Activated naive CD8-positive, alpha-beta T cell (primary cell): ENCODE measurements around the gene FBXO3.
"Not testable (repeated sequence)": the region's sequence is repeated elsewhere in the genome, so short reads cannot be mapped to it uniquely, and the experiment has no call there.

Source experiments
- H3K27ac Mint-ChIP-seq: one replicate; pipeline ENCODE4 v1.8.0; 2021; ENCODE audit warnings: mixed read lengths
- H3K27me3 Mint-ChIP-seq: one replicate; pipeline ENCODE4 v1.8.0; 2021; ENCODE audit warnings: mixed read lengths
- H3K36me3 Mint-ChIP-seq: one replicate; pipeline ENCODE4 v1.8.0; 2021; ENCODE audit warnings: mixed read lengths
- H3K4me1 Mint-ChIP-seq: one replicate; pipeline ENCODE4 v1.8.0; 2021; ENCODE audit warnings: low read depth, mixed read lengths
- H3K4me3 Mint-ChIP-seq: one replicate; pipeline ENCODE4 v1.8.0; 2021; ENCODE audit warnings: mild to moderate bottlenecking, mixed read lengths
- H3K9me3 Mint-ChIP-seq: one replicate; pipeline ENCODE4 v1.8.0; 2021; ENCODE audit warnings: low read depth, mixed read lengths

The FBXO3 gene

DNA sequence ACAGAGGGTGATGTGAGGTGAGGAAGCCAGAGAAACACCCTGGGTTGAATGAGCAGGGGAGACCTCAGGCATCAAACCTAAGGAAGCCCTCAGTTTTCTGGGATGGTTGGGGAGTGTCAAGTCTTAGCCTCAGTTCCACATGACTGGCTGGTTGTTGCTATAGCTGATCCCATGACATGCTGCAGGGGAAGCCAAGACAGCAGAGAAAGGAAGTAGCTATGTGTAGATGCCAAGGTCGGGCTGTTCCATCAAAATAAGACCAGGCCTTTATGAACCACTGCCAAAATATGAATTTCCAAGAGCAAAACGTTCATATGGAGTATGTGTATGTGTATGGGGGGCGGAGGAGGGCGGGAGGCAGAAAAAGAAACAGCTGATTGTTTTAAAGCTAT, 49.7 kb downstream of the FBXO3 start:
- H3K9me3 Mint-ChIP-seq, result no peaks in the 10 kb centered on the region
- H3K36me3 Mint-ChIP-seq, result peaks cover 17% of the 10 kb centered on the region
- H3K27ac Mint-ChIP-seq, result no peak overlapping the region
- H3K4me3 Mint-ChIP-seq, result no peak overlapping the region
- no peaks in the 10 kb centered on the region for H3K27me3 Mint-ChIP-seq
- peaks cover 22% of the 10 kb centered on the region for H3K4me1 Mint-ChIP-seq

DNA sequence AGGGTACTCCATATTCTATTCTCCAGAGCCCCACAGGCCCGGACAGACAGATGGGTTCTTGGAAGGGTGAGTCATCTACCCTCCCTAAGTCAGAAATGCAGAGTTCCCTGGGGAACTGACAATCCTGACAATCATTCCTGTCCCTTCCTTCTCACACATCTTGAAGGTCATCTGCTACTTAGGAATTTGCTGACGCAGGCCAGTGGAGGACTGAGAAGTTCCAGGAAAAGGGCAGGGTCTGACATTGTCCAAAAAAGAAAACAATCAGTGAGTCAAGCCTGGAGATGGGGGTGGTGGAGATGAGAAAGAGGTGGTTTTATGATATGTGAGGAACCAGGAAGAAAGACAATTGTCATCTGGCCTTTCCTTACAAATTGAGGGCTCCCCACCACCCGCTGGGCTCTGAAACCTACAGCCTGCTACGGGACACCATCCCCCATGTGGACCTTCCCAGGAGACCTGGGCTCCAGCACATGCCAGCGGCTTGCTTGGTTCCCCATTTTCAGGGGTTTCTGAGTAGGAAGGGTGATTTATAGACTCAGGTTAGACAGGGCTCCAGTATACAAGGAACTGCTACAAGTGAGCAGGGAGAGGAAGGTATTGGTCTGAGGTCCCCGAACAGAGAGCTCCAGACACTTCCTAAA, 51.0 kb downstream of the FBXO3 start:
- Mint-ChIP-seq H3K4me3 (no peak overlapping the region), H3K9me3 (no peaks in the 10 kb centered on the region), H3K4me1 (peaks cover 19% of the 10 kb centered on the region), H3K36me3 (peaks cover 13% of the 10 kb centered on the region), H3K27ac (no peak overlapping the region), H3K27me3 (no peaks in the 10 kb centered on the region)

DNA sequence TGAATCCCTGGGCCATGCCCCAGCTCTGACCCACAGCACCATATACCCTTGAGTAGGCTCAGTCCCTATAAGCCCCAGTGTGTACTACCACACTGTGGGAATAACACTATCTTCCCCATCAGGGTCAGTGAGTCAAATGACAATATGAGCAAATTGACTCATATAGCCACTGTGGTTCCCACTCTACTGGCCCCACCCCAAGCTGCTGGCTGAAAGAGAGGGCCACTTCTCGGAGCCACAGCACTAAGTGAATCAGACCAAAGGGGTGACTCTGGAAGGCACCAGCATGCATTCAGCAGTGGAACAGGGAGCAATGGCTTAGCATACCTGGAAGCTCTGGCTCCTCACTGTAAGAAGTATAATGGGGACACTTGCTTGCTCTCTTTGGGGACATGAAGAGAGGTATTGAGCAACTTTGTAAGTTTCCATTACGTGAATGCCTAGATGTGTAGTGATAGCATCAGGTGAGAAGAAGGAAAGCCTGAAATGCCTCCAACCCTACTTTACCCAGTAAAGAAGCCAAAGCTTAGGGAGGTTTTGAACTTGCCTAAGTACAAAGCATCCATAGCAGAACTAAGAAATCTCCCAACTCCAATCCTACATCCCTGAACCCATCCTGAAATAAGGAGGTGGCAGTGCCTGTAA, 51.6 kb downstream of the FBXO3 start:
- Mint-ChIP-seq H3K9me3 (no peaks in the 10 kb centered on the region), H3K36me3 (peaks cover 13% of the 10 kb centered on the region), H3K4me3 (no peak overlapping the region), H3K27me3 (no peaks in the 10 kb centered on the region), H3K4me1 (peaks cover 18% of the 10 kb centered on the region), H3K27ac (no peak overlapping the region)

DNA sequence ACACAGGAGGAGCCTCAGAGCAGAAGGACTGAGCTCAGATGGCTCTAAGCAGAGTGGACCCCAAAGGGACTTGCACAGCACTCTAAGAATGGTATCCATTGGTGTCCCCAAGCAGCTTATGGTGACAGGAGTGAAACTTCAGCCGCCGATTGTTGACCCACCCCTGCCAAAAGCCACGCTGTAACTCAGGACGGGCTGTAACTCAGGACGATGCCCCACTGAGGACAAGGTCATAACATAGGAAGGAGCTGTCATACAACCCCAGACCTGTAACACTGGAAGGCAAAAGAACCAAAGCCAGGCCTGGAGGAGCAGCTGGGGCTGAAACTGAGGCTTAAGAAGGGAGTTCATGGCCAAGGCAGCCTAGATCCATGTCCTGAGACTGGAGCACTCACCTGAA, 52.3 kb downstream of the FBXO3 start:
- H3K9me3 Mint-ChIP-seq, result no peaks in the 10 kb centered on the region
- peaks cover 15% of the 10 kb centered on the region for H3K4me1 Mint-ChIP-seq
- H3K36me3 Mint-ChIP-seq, result peaks cover 11% of the 10 kb centered on the region
- no peak overlapping the region for H3K4me3 Mint-ChIP-seq
- H3K27ac Mint-ChIP-seq, result no peak overlapping the region
- H3K27me3 Mint-ChIP-seq, result no peaks in the 10 kb centered on the region

DNA sequence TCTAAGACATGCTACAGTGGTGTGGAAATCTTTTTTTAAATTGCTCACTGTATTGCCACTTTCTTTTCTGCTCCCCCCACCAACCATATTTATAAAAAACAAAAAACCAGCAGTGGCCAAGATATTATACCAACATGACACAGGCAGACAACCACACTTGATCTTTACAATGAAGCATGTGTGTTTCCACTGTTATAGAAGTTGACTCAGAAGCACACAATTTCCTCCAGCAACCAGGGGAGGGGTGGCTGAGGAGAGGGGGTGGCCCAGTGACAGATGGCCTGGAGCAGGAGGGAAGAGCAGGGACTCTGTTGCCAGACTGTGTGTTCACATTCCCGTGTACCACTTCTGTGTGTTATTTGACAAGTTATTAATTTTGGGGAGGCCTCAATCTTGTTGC, 52.9 kb downstream of the FBXO3 start:
- Mint-ChIP-seq H3K27me3 (no peaks in the 10 kb centered on the region), H3K36me3 (peaks cover 11% of the 10 kb centered on the region), H3K9me3 (no peaks in the 10 kb centered on the region), H3K27ac (no peak overlapping the region), H3K4me1 (peaks cover 15% of the 10 kb centered on the region), H3K4me3 (no peak overlapping the region)

DNA sequence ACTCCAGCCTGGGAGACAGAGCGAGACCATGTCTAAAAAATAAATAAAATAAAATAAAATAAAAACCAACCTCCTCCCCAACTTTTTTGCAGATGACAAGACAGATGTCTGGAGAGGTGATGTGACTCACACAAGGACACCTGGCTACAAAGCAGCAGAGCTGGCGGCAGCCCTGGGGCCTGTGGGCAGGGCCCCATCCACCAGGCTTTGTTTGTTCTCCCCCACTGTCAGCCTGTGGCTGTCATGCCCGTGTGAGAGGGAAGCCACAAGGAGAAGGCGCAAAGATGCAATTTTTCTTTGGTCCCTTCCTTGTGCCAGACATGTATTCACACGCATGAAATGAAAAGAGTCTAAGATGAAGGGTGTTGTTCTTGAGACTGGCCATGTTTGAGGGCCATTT, 54.7 kb downstream of the FBXO3 start:
- peaks cover 11% of the 10 kb centered on the region for H3K36me3 Mint-ChIP-seq
- H3K27me3 Mint-ChIP-seq, result no peaks in the 10 kb centered on the region
- H3K27ac Mint-ChIP-seq, result no peak overlapping the region
- H3K4me3 Mint-ChIP-seq, result no peak overlapping the region
- no peaks in the 10 kb centered on the region for H3K9me3 Mint-ChIP-seq
- peaks cover 12% of the 10 kb centered on the region for H3K4me1 Mint-ChIP-seq

DNA sequence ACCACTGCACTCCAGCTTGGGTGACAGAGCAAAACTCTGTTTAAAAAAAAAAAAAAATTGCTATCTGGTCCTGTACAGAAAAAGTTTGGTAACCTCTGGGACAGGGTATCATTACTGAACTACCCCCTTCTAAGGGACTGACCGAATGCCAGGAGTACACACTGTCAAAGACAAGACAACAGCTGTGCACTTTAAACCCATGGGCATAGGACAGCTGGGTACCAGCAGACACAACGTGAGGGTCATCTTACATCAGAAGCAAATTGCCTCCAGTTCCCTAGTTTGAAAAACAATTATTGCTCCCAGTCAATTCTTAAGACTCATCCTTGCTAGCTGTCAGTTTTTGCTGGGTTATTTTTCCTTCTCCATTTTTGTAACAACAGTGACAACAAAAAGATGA, 55.9 kb downstream of the FBXO3 start:
- no peak overlapping the region for H3K27ac Mint-ChIP-seq
- H3K9me3 Mint-ChIP-seq, result no peaks in the 10 kb centered on the region
- H3K36me3 Mint-ChIP-seq, result peaks cover 9% of the 10 kb centered on the region
- H3K27me3 Mint-ChIP-seq, result no peaks in the 10 kb centered on the region
- H3K4me1 Mint-ChIP-seq, result peaks cover 7% of the 10 kb centered on the region
- no peak overlapping the region for H3K4me3 Mint-ChIP-seq

DNA sequence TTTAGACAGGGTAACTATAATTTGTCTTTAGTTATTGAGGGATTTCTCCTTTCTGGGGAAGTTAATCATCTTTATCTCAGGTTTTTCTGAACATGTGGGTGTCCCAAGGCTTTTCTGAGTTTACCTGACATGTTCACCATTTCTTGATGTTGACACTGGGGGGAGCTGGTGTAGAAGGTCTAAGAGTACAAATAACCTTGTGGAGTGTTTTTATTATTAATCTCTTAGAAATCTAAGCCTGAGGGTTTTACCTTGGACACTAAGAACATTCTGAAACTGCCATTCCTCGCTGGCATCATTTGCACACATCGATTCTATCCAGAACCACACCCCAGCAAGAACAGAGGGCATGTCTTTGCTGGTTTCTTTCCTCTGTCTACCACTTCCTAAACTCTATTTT, 58.1 kb downstream of the FBXO3 start:
- Mint-ChIP-seq H3K36me3 (peaks cover 7% of the 10 kb centered on the region), H3K4me1 (no peaks in the 10 kb centered on the region), H3K4me3 (no peak overlapping the region), H3K9me3 (no peaks in the 10 kb centered on the region), H3K27me3 (no peaks in the 10 kb centered on the region), H3K27ac (no peak overlapping the region)

DNA sequence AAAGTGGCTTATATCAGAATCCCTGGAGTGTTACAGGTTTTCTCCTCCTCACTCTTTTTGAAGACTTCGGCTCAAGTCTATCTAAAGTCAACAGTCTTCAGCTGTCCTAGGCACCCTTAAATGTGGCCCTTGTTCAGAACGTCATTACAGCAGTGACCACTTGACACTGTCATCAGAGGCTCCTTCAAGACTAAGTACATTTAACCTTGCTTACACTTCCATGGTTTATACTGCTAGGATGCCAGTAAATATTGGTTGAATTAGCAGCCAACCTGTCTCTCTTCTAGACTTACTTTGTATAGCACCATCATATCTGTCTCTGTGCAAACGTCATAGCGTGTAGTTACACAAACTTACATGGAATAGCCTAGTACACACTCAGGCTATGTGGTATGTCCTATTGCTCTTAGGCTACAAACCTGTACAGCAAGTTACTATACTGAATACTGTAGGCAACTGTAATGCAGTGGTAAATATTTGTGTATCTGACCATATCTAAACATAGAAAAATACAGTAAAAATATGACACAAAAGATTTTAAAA, 60.4 kb downstream of the FBXO3 start:
- no peak overlapping the region for H3K4me3 Mint-ChIP-seq
- peaks cover 4% of the 10 kb centered on the region for H3K36me3 Mint-ChIP-seq
- H3K9me3 Mint-ChIP-seq, result no peaks in the 10 kb centered on the region
- no peaks in the 10 kb centered on the region for H3K4me1 Mint-ChIP-seq
- H3K27me3 Mint-ChIP-seq, result no peaks in the 10 kb centered on the region
- no peak overlapping the region for H3K27ac Mint-ChIP-seq

DNA sequence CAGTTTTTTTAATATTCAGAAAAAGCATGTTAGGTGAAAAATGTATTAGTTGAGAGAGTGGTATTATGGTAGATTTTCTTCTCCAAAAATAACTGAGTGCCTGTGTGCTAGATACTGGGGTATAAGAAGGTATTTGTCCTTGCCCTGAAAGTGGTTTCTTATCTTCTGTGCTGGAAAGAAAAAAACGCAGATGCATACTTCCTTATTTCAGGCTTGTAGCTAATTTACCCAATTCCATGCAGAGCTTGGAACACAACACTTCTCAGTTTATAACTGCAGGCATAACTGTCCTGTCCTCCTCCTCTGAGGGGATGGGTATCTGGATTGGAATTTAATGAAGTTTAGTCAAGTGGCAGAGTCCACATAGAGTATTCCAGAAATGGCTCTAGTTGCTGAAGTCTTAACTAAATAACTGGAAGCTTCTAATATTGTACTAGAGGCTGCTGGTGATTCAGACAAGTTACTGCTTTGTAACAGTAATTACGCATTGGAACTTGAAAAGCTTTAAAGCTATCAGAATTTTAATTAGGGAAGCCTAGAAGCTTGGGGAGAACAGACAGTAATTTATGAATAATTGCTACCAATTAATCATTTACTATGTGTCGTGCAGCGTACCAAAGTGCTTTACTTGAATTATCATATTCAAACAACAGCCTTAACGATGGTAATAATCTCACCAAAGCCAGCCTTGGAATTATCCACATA, 61.0 kb downstream of the FBXO3 start:
- H3K27ac Mint-ChIP-seq, result no peak overlapping the region
- no peaks in the 10 kb centered on the region for H3K27me3 Mint-ChIP-seq
- H3K4me1 Mint-ChIP-seq, result no peaks in the 10 kb centered on the region
- H3K4me3 Mint-ChIP-seq, result no peak overlapping the region
- no peaks in the 10 kb centered on the region for H3K9me3 Mint-ChIP-seq
- peaks cover 4% of the 10 kb centered on the region for H3K36me3 Mint-ChIP-seq

DNA sequence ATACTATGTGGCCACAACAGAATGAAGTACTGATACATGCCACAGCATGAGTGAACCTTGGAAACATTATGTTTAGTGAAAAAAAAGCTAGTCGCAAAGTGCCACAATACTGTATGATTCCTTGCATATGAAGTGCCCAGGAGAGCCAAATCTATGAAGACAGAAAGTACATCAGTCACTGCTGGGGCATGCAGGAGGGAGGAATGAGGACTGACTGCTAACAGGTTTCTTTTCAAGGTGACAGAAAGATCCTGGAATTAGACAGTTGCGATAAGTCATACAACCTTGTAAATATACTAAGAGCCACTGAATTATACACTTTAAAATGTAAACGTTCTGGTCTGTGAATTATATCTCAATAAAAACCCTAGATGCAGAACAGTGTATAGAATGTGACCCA, 61.9 kb downstream of the FBXO3 start:
- Mint-ChIP-seq H3K27ac (no peak overlapping the region), H3K4me1 (no peaks in the 10 kb centered on the region), H3K36me3 (peaks cover 4% of the 10 kb centered on the region), H3K4me3 (no peak overlapping the region), H3K9me3 (no peaks in the 10 kb centered on the region), H3K27me3 (no peaks in the 10 kb centered on the region)

DNA sequence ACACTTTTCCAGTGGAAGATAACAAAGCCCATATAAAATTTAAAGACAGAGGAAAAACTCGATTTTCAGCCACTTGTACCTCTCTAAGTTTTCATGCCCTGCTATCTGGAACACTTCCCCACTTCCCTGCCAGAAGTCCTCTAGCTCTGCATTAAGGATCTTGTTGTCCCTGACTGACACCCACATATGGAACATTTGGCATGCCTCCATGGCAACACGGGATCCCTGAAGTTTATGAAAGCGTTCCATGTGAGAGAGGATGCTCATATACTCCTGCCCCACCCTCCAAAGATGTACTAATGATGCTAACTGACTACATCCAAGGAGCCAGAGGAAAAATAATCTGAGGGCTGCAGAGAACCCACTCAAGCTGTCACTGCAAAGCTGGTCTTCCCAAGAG, 64.9 kb downstream of the FBXO3 start:
- H3K4me1 Mint-ChIP-seq, result peaks cover 4% of the 10 kb centered on the region
- H3K27ac Mint-ChIP-seq, result no peak overlapping the region
- no peaks in the 10 kb centered on the region for H3K27me3 Mint-ChIP-seq
- H3K36me3 Mint-ChIP-seq, result peaks cover 6% of the 10 kb centered on the region
- no peaks in the 10 kb centered on the region for H3K9me3 Mint-ChIP-seq
- no peak overlapping the region for H3K4me3 Mint-ChIP-seq

DNA sequence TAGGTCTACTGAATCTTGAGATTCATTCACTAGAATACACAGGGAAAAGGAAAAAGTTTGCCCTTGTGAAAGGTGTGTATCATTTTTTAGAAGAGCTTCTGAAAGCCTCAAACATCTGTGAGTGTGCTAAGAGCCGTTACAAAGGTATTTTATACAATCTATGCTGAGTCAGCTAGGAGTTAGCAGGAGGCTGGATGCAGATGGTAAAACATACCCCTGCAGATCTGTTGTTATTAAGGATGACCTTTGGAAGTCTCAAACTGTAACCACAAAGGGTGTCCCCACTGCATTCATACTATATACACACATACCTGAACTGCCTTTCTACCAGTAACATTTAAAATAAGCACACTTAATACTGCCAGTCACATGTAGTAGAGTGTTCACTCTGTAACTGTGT, 65.3 kb downstream of the FBXO3 start:
- H3K4me1 Mint-ChIP-seq, result peaks cover 4% of the 10 kb centered on the region

DNA sequence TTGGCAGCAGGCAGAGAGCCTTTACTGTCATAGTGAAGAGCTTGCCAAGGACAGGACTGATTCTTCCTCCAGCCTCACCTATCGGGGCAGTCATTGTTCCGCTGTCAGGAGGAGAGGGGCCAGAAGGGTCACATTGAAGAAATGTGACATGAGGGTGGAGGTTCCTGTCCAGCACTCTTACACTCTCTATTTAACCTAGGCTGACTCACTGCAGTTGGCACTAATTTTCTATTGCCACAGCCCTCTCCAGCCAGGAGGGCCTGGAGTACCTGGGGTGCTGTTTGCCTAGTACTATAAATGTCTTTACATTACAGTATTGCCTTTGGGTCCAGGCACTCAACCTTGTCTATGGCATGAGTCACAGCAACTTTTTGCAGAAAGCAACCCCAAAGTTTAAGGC, 66.5 kb downstream of the FBXO3 start:
- not testable (repeated sequence) for H3K36me3 Mint-ChIP-seq, H3K27me3 Mint-ChIP-seq

More for the DNA sequence above, 65.3 kb downstream of the FBXO3 start:
- no peaks in the 10 kb centered on the region for H3K9me3 Mint-ChIP-seq
- no peaks in the 10 kb centered on the region for H3K27me3 Mint-ChIP-seq
- H3K27ac Mint-ChIP-seq, result no peak overlapping the region
- H3K4me3 Mint-ChIP-seq, result no peak overlapping the region
- peaks cover 6% of the 10 kb centered on the region for H3K36me3 Mint-ChIP-seq

DNA sequence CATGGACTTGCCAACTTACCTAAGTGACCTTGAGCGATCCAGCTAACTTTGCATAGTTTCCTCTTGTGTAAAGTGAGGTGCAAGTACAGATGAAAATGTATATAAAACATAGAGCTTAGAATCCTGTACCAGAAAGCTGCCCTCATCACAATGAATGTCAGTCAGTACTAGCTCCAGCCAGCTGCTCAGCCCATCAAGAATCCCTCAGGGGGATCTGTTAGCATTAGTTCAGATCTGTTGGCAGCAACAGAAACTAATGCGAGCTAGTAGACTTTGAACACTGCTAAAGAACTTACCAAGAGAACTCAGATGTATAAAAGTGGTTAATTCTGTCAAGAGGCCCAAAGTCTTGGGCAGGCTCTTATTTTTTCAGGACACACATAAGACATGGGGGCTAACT, 67.4 kb downstream of the FBXO3 start:
- H3K4me1 Mint-ChIP-seq, result peaks cover 4% of the 10 kb centered on the region
- no peak overlapping the region for H3K27ac Mint-ChIP-seq
- peaks cover 6% of the 10 kb centered on the region for H3K36me3 Mint-ChIP-seq
- H3K4me3 Mint-ChIP-seq, result no peak overlapping the region
- H3K9me3 Mint-ChIP-seq, result no peaks in the 10 kb centered on the region
- no peaks in the 10 kb centered on the region for H3K27me3 Mint-ChIP-seq

More for the DNA sequence above, 66.5 kb downstream of the FBXO3 start:
- not testable (repeated sequence) for H3K9me3 Mint-ChIP-seq, H3K4me3 Mint-ChIP-seq, H3K27ac Mint-ChIP-seq, H3K4me1 Mint-ChIP-seq
